ENCODE data around the gene CCSER1.

- TF ChIP-seq CTCF (IDR thresholded peaks at IDR 0.05; ENCODE audit: low read depth, low read length, poor library complexity, severe bottlenecking): no peak
- no peak for TF ChIP-seq EZH2phosphoT487 (IDR thresholded peaks at IDR 0.05; ENCODE audit: borderline replicate concordance, low read length)
These were observed 1157.3 kb downstream of the CCSER1 start for GRCh38 chr4:91284480-91284879.
